ENCODE results near the gene KDM3B. TPM values are rescaled to one million over a fixed set of nuclear protein-coding genes. Genes with fewer than 3 reads are reported as not detected.

Gene KDM3B
- total RNA-seq, 1 donor from 2014 or later, result 36.3 TPM

DNA sequence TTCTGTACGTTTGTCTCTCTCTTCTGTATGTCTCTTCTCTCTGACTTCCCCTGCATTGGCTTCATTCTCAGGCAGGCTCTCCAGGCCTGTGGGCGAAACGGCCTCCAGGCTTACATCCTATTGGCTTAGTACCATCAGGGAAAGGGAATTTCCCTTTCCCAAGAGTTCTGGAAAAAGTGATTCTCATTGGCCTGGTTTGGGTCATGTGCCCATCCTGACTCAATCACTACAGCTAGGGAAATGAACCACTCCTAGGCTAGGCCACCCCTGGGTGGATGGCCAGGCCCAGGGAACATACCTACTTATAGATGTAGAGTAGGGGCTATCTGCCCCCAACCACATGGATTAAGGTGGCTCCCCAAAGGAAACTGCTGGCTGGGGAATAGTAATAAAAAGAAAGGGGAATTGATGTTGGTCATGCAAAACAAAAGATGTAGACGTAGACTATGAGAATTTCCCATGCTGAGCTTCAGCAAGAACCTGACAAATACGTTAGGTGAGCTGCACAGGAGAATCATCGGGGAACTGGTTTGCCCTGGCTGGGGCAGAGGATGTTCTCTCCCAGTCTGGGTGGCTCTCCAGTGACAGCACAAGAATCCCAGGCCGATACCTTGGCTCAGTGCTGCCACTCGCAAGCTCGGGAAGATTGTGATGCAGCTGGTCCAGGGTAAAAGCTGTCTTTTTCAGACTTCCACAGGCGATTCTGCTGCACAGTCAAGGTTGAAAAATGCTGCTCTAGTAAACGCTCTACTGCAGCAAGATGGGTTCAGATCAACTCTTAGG is 109.0 kb downstream of the KDM3B start:
- DNase-seq (ENCODE audit: missing footprints) (no peak), ATAC-seq (no peak)
- intact Hi-C loops (cut with DNase I), result no loop called here

- ATAC-seq (no peak), DNase-seq (ENCODE audit: missing footprints) (no peak)
- intact Hi-C loops (cut with DNase I), result loop anchor here (1.0 kb wide), 2 partner anchors 40 to 80 kb away; partner anchors contain the start of gene ETF1
Observed at GRCh38 chr5:138463419-138464007, 111.0 kb downstream of the KDM3B start.

DNA sequence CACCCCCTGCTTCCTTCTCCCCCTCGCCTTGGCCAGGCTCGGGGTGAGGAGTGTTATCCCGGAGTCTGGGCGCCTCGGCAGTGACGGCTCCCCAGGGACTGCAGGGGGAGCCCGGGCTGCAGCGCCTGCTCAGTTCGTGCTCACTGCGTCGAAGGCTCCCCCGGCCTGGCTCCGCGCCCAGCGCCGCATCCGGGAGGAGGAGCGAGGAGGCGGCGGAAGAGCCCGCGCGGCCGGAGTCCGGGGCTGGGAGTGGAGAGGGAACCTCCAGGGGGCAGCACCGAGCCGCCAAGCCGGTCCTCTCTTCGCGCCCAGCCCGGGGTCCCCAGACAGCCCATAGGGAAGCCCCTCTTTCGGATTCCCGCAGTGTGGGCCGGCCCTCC is 111.5 kb downstream of the KDM3B start:
- intact Hi-C loops (cut with DNase I), result loop anchor here (1.0 kb wide), 2 partner anchors 39 to 79 kb away; partner anchors contain the start of gene ETF1
- peak; percentile 83 for ATAC-seq

DNA sequence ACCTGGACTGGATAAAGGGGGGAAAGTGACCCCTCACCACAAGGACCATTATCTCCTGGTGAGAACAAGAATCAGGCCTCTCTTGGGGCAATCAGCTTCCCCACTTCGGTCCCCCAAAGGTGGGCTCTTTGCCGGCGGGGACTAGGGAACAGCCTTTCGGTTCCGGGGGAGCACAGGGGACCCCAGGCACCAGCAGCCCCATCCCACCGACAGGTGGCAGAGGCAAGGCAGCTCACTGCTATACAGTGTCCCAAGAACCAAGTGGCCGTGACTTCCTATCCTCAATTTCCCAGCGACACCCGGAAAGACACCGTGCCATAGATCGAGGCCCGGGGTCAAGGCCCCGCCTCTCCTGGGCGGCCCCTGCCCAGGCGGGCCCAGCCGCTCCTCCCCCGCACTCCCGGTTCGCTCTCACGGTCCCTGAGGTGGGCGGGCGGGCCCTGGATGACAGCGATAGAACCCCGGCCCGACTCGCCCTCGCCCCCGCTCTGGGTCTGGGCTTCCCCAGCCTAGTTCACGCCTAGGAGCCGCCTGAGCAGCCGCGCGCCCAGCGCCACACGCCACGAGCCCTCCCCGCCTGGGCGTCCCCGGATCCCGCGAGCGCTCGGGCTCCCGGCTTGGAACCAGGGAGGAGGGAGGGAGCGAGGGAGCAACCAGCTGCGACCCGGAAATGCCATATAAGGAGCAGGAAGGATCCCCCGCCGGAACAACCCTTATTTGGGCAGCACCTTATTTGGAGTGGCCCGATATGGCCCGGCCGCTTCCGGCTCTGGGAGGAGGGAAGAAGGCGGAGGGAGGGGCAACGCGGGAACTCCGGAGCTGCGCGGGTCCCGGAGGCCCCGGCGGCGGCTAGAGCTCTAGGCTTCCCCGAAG is 112.1 kb downstream of the KDM3B start:
- ATAC-seq, result peak; percentile 92
- DNase-seq (ENCODE audit: missing footprints), result peak; percentile 97
- intact Hi-C loops (cut with DNase I), result loop anchor here (1.0 kb wide), 3 partner anchors 28 to 79 kb away; partner anchors contain the start of gene ETF1

More for the DNA sequence above, 111.5 kb downstream of the KDM3B start:
- peak; percentile 98 for DNase-seq (ENCODE audit: missing footprints)

GRCh38 chr5:138465261-138466124 is 113.0 kb downstream of the KDM3B start, which contains the start of gene EGR1:
TSS of gene EGR1 (plus strand) at chr5:138465479. CDS start at chr5:138465762, 283 bp downstream.
- ATAC-seq (peak; percentile 71), DNase-seq (ENCODE audit: missing footprints) (peak; percentile 97)
- intact Hi-C loops (cut with DNase I), result loop anchor here (1.0 kb wide), 1 partner anchor 27 kb away; no protein-coding TSS in a partner anchor

DNA sequence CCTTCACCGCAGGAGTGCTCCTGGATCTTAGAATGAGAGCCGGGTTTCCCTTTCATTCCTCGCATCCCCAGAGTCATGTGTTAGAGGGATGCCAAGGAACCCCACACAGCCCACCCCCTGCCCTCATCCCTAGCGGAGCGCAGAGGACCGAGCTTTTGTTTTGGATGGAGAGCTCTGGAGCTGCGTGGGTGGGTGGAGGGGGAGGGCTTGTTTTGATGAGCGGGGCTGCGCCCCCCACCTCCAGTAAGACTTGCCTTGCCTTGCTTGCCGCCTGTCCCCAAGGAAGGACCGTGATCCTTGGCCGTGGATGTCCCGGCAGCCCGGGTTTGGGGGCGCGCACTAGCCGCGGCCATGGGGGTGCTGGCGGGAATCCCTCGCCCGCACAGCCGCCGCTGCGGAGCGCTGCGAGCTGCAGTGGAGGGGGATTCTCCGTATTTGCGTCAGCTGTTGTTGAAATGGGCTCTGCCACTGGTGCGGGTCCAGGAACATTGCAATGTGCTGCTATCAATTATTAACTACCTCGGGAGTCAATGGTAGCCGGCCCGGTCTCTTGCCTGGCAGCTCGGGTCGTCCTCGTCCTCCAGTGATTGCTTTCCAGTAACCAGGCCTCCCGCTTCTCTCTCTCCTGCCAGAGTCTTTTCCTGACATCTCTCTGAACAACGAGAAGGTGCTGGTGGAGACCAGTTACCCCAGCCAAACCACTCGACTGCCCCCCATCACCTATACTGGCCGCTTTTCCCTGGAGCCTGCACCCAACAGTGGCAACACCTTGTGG is 113.8 kb downstream of the KDM3B start:
- DNase-seq (ENCODE audit: missing footprints), result no peak
- intact Hi-C loops (cut with DNase I), result no loop called here
- ATAC-seq, result no peak

DNA sequence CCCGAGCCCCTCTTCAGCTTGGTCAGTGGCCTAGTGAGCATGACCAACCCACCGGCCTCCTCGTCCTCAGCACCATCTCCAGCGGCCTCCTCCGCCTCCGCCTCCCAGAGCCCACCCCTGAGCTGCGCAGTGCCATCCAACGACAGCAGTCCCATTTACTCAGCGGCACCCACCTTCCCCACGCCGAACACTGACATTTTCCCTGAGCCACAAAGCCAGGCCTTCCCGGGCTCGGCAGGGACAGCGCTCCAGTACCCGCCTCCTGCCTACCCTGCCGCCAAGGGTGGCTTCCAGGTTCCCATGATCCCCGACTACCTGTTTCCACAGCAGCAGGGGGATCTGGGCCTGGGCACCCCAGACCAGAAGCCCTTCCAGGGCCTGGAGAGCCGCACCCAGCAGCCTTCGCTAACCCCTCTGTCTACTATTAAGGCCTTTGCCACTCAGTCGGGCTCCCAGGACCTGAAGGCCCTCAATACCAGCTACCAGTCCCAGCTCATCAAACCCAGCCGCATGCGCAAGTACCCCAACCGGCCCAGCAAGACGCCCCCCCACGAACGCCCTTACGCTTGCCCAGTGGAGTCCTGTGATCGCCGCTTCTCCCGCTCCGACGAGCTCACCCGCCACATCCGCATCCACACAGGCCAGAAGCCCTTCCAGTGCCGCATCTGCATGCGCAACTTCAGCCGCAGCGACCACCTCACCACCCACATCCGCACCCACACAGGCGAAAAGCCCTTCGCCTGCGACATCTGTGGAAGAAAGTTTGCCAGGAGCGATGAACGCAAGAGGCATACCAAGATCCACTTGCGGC is 114.6 kb downstream of the KDM3B start:
- intact Hi-C loops (cut with DNase I), result no loop called here
- ATAC-seq (no peak), DNase-seq (ENCODE audit: missing footprints) (no peak)

DNA sequence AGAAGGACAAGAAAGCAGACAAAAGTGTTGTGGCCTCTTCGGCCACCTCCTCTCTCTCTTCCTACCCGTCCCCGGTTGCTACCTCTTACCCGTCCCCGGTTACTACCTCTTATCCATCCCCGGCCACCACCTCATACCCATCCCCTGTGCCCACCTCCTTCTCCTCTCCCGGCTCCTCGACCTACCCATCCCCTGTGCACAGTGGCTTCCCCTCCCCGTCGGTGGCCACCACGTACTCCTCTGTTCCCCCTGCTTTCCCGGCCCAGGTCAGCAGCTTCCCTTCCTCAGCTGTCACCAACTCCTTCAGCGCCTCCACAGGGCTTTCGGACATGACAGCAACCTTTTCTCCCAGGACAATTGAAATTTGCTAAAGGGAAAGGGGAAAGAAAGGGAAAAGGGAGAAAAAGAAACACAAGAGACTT is 115.2 kb downstream of the KDM3B start:
- DNase-seq (ENCODE audit: missing footprints) (no peak), ATAC-seq (no peak)
- intact Hi-C loops (cut with DNase I), result no loop called here

DNA sequence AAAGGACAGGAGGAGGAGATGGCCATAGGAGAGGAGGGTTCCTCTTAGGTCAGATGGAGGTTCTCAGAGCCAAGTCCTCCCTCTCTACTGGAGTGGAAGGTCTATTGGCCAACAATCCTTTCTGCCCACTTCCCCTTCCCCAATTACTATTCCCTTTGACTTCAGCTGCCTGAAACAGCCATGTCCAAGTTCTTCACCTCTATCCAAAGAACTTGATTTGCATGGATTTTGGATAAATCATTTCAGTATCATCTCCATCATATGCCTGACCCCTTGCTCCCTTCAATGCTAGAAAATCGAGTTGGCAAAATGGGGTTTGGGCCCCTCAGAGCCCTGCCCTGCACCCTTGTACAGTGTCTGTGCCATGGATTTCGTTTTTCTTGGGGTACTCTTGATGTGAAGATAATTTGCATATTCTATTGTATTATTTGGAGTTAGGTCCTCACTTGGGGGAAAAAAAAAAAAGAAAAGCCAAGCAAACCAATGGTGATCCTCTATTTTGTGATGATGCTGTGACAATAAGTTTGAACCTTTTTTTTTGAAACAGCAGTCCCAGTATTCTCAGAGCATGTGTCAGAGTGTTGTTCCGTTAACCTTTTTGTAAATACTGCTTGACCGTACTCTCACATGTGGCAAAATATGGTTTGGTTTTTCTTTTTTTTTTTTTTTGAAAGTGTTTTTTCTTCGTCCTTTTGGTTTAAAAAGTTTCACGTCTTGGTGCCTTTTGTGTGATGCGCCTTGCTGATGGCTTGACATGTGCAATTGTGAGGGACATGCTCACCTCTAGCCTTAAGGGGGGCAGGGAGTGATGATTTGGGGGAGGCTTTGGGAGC is 115.9 kb downstream of the KDM3B start:
- intact Hi-C loops (cut with DNase I), result no loop called here
- no peak for ATAC-seq
- no peak for DNase-seq (ENCODE audit: missing footprints)

GRCh38 chr5:138468966-138469539 is 116.6 kb downstream of the KDM3B start:
- DNase-seq (ENCODE audit: missing footprints) (no peak), ATAC-seq (no peak)
- intact Hi-C loops (cut with DNase I), result no loop called here

DNA sequence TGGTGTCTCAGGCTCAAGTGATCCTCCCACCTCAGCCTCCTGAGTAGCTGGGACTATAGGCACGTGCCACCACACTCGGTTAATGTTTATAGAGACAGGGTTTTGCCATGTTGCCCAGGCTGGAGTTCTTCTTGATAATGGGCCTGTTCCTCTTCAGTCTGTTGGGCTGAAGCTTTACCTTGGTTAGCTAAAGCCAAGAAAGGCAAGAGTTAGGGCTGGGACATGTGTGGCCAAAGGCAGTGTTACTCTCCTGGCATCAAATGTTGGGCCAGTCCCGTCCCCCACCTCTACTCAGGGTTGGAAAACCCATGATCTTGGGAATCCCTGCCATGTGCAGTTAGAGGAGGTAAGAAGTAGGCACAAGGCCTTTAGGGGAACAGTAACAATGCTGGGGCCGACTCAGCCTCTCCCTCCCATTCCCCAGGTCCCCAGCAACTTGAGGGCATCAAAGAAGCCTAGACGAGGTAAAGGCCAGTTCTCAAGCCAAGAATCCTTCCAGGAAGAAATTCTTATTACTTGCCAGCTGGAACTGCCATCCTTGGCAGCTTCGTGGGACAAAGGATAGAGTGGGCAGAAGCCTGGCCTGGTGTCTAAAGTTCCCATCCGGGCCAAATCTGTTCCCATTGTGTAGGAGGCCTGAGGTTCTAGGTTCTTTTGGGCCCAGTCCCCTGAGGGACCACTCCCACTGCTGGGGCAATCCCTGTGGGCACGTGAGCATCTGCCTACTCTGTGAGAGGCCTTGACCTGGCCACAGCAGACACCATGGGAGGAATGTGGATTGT is 117.2 kb downstream of the KDM3B start:
- no peak for DNase-seq (ENCODE audit: missing footprints)
- intact Hi-C loops (cut with DNase I), result no loop called here
- no peak for ATAC-seq

DNA sequence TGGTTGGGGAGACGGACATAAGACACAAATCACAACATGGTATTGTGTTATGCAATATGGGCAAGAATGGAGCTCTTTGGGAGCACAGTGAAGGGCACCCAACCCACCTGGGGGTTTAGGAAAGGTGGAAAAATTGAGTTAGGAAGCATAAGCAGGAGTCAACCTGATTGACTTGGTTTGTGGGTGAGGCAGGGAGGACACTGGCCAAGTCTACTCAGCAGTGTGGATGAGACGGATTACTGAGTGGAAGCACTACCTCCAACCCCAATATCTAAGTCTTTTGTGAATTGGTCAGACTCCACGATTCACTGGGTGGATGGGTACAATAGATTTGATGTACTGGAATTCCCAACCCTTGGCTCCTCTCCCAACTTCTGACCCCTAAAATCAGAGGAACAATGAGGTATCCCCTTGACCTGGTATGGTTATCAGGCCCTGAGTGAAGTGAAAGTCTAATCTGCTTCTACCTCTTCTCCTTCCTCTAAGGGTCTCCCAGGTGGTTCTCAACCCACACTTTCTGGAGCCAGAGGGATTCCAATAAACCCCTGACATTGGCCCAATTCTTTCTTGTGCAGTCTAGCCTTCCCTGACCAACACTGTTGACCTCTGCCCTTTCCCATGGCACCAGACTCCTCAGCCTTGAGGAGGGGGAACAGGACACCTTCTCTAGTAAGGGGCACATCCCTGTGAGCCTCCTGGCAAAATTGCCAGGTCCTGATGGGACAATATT is 118.0 kb downstream of the KDM3B start:
- intact Hi-C loops (cut with DNase I), result no loop called here
- no peak for ATAC-seq
- no peak for DNase-seq (ENCODE audit: missing footprints)

GRCh38 chr5:138471052-138471361 is 118.5 kb downstream of the KDM3B start:
- intact Hi-C loops (cut with DNase I), result no loop called here
- DNase-seq (ENCODE audit: missing footprints) (no peak), ATAC-seq (no peak)

DNA sequence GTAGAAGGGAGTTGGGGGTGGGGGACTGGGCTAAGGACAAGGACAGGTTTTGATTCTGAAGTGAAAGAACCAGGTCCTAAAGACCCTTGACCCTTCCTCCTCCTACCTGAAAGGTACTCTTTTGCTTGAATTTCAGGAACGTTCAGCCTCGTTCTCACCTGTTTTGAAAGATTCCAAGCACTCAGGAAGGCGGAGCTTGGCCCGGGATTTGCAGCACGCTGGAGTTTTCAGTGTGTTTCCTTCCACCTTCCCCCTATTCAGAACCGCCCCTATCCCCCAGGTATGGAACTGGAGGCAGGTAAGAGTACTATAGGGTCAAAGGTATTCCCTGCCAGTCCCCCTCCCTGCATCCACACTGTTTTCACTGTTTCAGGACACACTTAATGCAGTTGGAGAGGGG is 119.9 kb downstream of the KDM3B start:
- ATAC-seq, result no peak
- intact Hi-C loops (cut with DNase I), result no loop called here
- no peak for DNase-seq (ENCODE audit: missing footprints)

Measured in Right ventricle myocardium inferior (tissue), 1 donor.